K562 (cell line): Measurements from ENCODE around the gene VRK3. TPM values are rescaled to one million over a fixed set of nuclear protein-coding genes. Genes with fewer than 3 reads are reported as not detected.
A peak's percentile ranks its signal among the peaks of the same experiment; 100 is the strongest.

Experiments used
- ATAC-seq: fragments of 200-7000 bp; cut with Tn5 transposase; 3 replicates; pipeline ENCODE4 v1.9.1; 2020; ENCODE audit warnings: moderate library complexity
- BruUV-seq: library from RNA; stranded (reverse); fragments of 400-500 nt; replicated peaks from 2 replicates; lab custom pipeline; 2021; lab: Mats Ljungman, UMichigan
- CTCF ChIA-PET: fragments of 300-600 bp; formaldehyde crosslinking; extraction: SDS; loops from one replicate; lab custom pipeline; 2021; ENCODE audit warnings: low intra/inter-chr PET ratio; lab: Yijun Ruan, JAX
- POLR2A ChIA-PET: fragments of 300-600, 350-650 bp; sonication (Branson Sonifier 250); formaldehyde crosslinking; extraction: SDS; loops from one replicate; lab custom pipeline; 2021; ENCODE audit warnings: antibody characterized with exemption, inconsistent platforms; lab: Yijun Ruan, JAX
- DNase-seq, 4 experiments: peaks; one replicate each; pipeline versions ENCODE4 v3.0.0 to v3.0.0-alpha.2; 2011 to 2018; ENCODE audit warnings: low spot score in 3 of 4, mixed read lengths in 3 of 4; ENCODE audit errors: extremely low read depth in 1 of 4
- FAIRE-seq: peaks from 2 replicates; lab custom pipeline; 2011; peaks lifted over from hg19 to GRCh38; lab: Jason Lieb, UNC
- H2AFZ ChIP-seq: 2 replicates; pipeline ENCODE4 v1.6.0; 2011; ENCODE audit warnings: low read depth, low read length, control low read depth, inconsistent platforms
- H3K27ac ChIP-seq: fragments of 200-600 bp; 3 replicates; pipeline ENCODE4 v1.8.0; 2011; ENCODE audit warnings: low read depth, mild to moderate bottlenecking, control low read depth, inconsistent platforms, low read length, moderate library complexity, mixed read lengths; ENCODE audit errors: extremely low read depth
- H3K27me3 ChIP-seq, 2 experiments: fragments of 300-600 bp in 1 of 2; 2 replicates in 1 of 2; 3 replicates in 1 of 2; pipeline versions ENCODE4 v1.6.0 to v1.8.0; 2011; ENCODE audit warnings: inconsistent platforms in 2 of 2, low read length in 2 of 2, mild to moderate bottlenecking in 1 of 2, mixed read lengths in 1 of 2, moderate library complexity in 1 of 2; ENCODE audit not compliant: control insufficient read depth in 2 of 2, insufficient read depth in 2 of 2
- H3K36me3 ChIP-seq: fragments of 300-600 bp; 3 replicates; pipeline ENCODE4 v1.8.0; 2011; ENCODE audit warnings: mild to moderate bottlenecking, low read length, inconsistent platforms; ENCODE audit not compliant: control insufficient read depth, insufficient read depth
- H3K4me1 ChIP-seq, 2 experiments: fragments of 200-600 bp in 1 of 2; replicated peaks in 1 of 2; 2 replicates in 1 of 2; 3 replicates in 1 of 2; pipeline versions ENCODE4 v1.5.1 to v1.8.0; 2011; ENCODE audit warnings: inconsistent platforms in 2 of 2, low read length in 2 of 2, mild to moderate bottlenecking in 1 of 2, mixed read lengths in 1 of 2, moderate library complexity in 1 of 2; ENCODE audit not compliant: control insufficient read depth in 2 of 2, insufficient read depth in 2 of 2
- H3K4me2 ChIP-seq: 2 replicates; pipeline ENCODE4 v1.6.1; 2011; ENCODE audit warnings: low read length, control low read depth, inconsistent platforms, mixed read lengths; ENCODE audit not compliant: insufficient read depth
- H3K4me3 ChIP-seq: fragments of 200-600 bp; sonication (generic), shearing (Covaris generic); 2 replicates; pipeline ENCODE4 v1.5.1; 2016; ENCODE audit warnings: control low read depth, inconsistent platforms
- H3K79me2 ChIP-seq: fragments of 200-600 bp; 3 replicates; pipeline ENCODE4 v1.8.0; 2011; ENCODE audit warnings: low read length, inconsistent platforms; ENCODE audit not compliant: control insufficient read depth, insufficient read depth
- H3K9ac ChIP-seq, 2 experiments: 2 replicates each; pipeline versions ENCODE4 v1.6.0 to v1.6.1; 2011; ENCODE audit warnings: low read depth in 2 of 2, low read length in 2 of 2, control low read depth in 1 of 2, inconsistent platforms in 1 of 2, mild to moderate bottlenecking in 1 of 2, mixed read lengths in 1 of 2; ENCODE audit not compliant: insufficient read depth in 1 of 2
- H3K9me1 ChIP-seq: one replicate; pipeline ENCODE4 v1.6.0; 2011; ENCODE audit warnings: inconsistent platforms, mild to moderate bottlenecking, low read length, moderate library complexity; ENCODE audit not compliant: control insufficient read depth, insufficient read depth
- H3K9me3 ChIP-seq: replicated peaks from 2 replicates; pipeline ENCODE4 v1.5.1; 2011; ENCODE audit warnings: low read depth, low read length, inconsistent platforms; ENCODE audit not compliant: control insufficient read depth, insufficient read depth
- H4K20me1 ChIP-seq: replicated peaks from 2 replicates; pipeline ENCODE4 v1.6.1; 2011; ENCODE audit warnings: low read length, inconsistent platforms, mixed read lengths; ENCODE audit not compliant: control insufficient read depth, insufficient read depth
- CBX1 ChIP-seq: sonication (generic); IDR thresholded peaks from 2 replicates; pipeline ENCODE4 v1.6.1; 2016; ENCODE audit warnings: antibody characterized with exemption, low read depth, mild to moderate bottlenecking
- CTBP1 ChIP-seq: fragments of 450-650 bp; IDR thresholded peaks from 2 replicates; pipeline ENCODE4 v1.6.1; 2016; ENCODE audit warnings: borderline replicate concordance
- HSF4 ChIP-seq: fragments of 250-450 bp; sonication (Bioruptor Pico); IDR thresholded peaks from 2 replicates; pipeline ENCODE4 v2.1.2; 2022; ENCODE audit warnings: mild to moderate bottlenecking, moderate library complexity, borderline replicate concordance
- MCM3 ChIP-seq: fragments of 450-650 bp; IDR thresholded peaks from 2 replicates; pipeline ENCODE4 v1.6.1; 2016
- POLR2G ChIP-seq: fragments of 200-400 bp; formaldehyde crosslinking; IDR thresholded peaks from 2 replicates; pipeline ENCODE4 v1.6.1; 2017; ENCODE audit warnings: low read depth, mild to moderate bottlenecking, antibody characterized with exemption, low read length, moderate library complexity
- RHOXF2B ChIP-seq: fragments of 250-450 bp; sonication (Bioruptor Pico); conservative IDR thresholded peaks from 2 replicates; pipeline ENCODE4 v1.5.1; 2021
- TARDBP ChIP-seq: fragments of 450-650 bp; IDR thresholded peaks from 2 replicates; pipeline ENCODE4 v1.6.1; 2016
- ZNF121 ChIP-seq: sonication (generic); formaldehyde crosslinking; conservative IDR thresholded peaks from 2 replicates; pipeline ENCODE4 v1.8.0; 2022; ENCODE audit warnings: missing genetic modification reagents
- ZNF217 ChIP-seq: sonication (generic); formaldehyde crosslinking; IDR thresholded peaks from 2 replicates; pipeline ENCODE4 v1.8.0; 2022; ENCODE audit warnings: mild to moderate bottlenecking, missing genetic modification reagents
- ZNF224 ChIP-seq: sonication (generic); formaldehyde crosslinking; IDR thresholded peaks from 2 replicates; pipeline ENCODE4 v1.8.0; 2022; ENCODE audit warnings: mild to moderate bottlenecking, missing genetic modification reagents
- ZNF507 ChIP-seq: conservative IDR thresholded peaks from 2 replicates; pipeline ENCODE4 v1.6.1; 2017; ENCODE audit warnings: missing genetic modification characterization, missing compliant biosample characterization
- ZNF589 ChIP-seq: fragments of 200-800 bp; sonication (Bioruptor generic); IDR thresholded peaks from 2 replicates; pipeline ENCODE4 v1.6.1; 2016; ENCODE audit warnings: low read depth, missing genetic modification characterization, missing compliant biosample characterization
- WGBS: fragments of 100-300 bp; shearing (Covaris generic); methylation state at CpG from one replicate; pipeline ENCODE4 v1.1.6; 2016; ENCODE audit warnings: low coverage, mixed read lengths; ENCODE audit not compliant: insufficient coverage; ENCODE audit errors: missing lambda C conversion rate; 5-methylcytosine and 5-hydroxymethylcytosine counted together
- in situ Hi-C: fragments of 300-500 bp; cut with MboI; formaldehyde crosslinking; loops from 4 replicates; pipeline ENCODE4 v1.15.0; 2018; ENCODE audit warnings: inconsistent platforms, mixed read lengths
- intact Hi-C: fragments of 100-400 bp; cut with micrococcal nuclease; formaldehyde crosslinking; loops from 2 replicates; pipeline ENCODE4 v1.14.2; 2022
- polyA plus RNA-seq, 8 experiments: library from polyadenylated mRNA; depleted of rRNA in 4 of 8; stranded (reverse) in 5 of 8; unstranded in 3 of 8; fragments of >200 nt; fragmentation: Nextera tagmentation in 2 of 8; fragmentation: Illumina TruSeq in 1 of 8; extraction: Ambion mirVana in 2 of 8; extraction: Trizol in 1 of 8; gene quantifications; 2 replicates each; pipeline versions ENCODE4 v1.2.1 to v1.2.3, GENCODE V29; 2011 to 2014; ENCODE audit warnings: inconsistent platforms in 1 of 8, missing spikeins in 1 of 8
- total RNA-seq, 7 experiments: library from RNA; depleted of rRNA in 6 of 7; stranded (reverse); fragments of >200 nt in 6 of 7; fragmentation: Illumina TruSeq in 2 of 7; extraction: Trizol in 2 of 7; gene quantifications; 2 replicates each; pipeline versions ENCODE4 v1.2.1 to v1.2.3, GENCODE V29; 2011 to 2021; ENCODE audit warnings: low replicate concordance in 1 of 7
- TF ChIP-seq, protein P1 (sequence below): fragments of 450-650 bp; IDR thresholded peaks from 2 replicates; pipeline ENCODE4 v1.7.1; 2018; ENCODE audit warnings: mild to moderate bottlenecking, low read depth; ENCODE audit not compliant: partially characterized antibody

VRK3 gene
- total and polyA plus RNA-seq, 9 of the 15 experiments (the other 6 are each of a cell fraction or from before 2014, with no cell fraction given): 25.6 to 94.3 (median 42.9) TPM

- BruUV-seq: no TSS peak
- Histone ChIP-seq H3K27me3 (no peaks in the 10 kb centered on the region), H3K4me3 (no peak overlapping the region), H3K36me3 (peaks cover 10% of the 10 kb centered on the region; the same call in 1 of the 3 replicates), H3K27ac (no peak overlapping the region), H3K4me2 (no peak overlapping the region), H3K79me2 (no peaks in the 10 kb centered on the region), H3K9ac (no peak overlapping the region), H3K9me3 (no peaks in the 10 kb centered on the region), H3K9me1 (no peaks in the 10 kb centered on the region), H3K4me1 (peaks cover 4 to 24% of the 10 kb centered on the region in 2 experiments; a peak in 3 of 5 replicates), H4K20me1 (no peaks in the 10 kb centered on the region), H2AFZ (no peak overlapping the region)
- 19% methylated on average over 4 of the region's 5 CpGs for WGBS
- in situ Hi-C loops (loop anchor here (5.0 to 10.0 kb wide), 2 partner anchors 41 to 158 kb away; no protein-coding TSS in a partner anchor), intact Hi-C loops (no loop called here)
- no peak for FAIRE-seq
- peak; percentile 79 for TF ChIP-seq ZNF121 (CRISPR knock-in tag)
- no peak for TF ChIP-seq MCM3
- CTCF ChIA-PET: interaction anchor here (0.6 to 3.0 kb wide), 4 partner anchors 32 to 1780 kb away, joined by 3 to 61 read pairs (median 6); no protein-coding TSS in a partner anchor
- no peak for DNase-seq
- POLR2A ChIA-PET: interaction anchor here (0.6 kb wide), 1 partner anchor 59 kb away, joined by 3 read pairs; no protein-coding TSS in a partner anchor
- no peak for ATAC-seq
These were observed 88.6 kb downstream of the VRK3 start for GRCh38 chr19:49936549-49936948.

DNA sequence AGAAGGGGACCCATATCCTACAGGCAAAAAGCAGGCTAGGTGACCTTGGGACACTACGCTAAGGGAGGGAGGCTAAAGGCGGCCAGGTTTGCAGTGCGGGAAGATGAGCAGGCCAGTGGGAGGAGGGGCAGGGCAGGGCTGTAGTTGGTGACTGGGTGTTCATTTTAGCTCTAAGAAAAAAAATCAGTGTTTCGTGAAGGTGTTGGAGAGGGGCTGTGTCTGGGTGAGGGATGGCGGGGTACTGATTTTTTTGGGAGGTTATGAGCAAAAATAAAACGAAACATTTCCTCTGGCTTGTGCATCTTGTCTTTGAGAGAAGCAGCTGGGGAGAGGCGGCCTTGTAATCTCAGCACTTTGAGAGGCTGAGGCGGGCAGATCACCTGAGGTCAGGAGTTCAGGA is 91.5 kb downstream of the VRK3 start:
- H3K9me3 ChIP-seq: no peaks in the 10 kb centered on the region
- peak; percentile 6 for ATAC-seq
- no peak overlapping the region; a peak in 1 of 4 replicates for H3K9ac ChIP-seq
- H4K20me1 ChIP-seq: peaks cover 6% of the 10 kb centered on the region; the same call in 1 of the 2 replicates
- peaks cover 25% of the 10 kb centered on the region for H3K79me2 ChIP-seq
- H3K4me1 ChIP-seq: peaks cover 8 to 38% of the 10 kb centered on the region in 2 experiments
- in situ Hi-C loops: loop anchor here (10.0 kb wide), 1 partner anchor 161 kb away; no protein-coding TSS in a partner anchor
- intact Hi-C loops: no loop called here
- H3K27ac ChIP-seq: no peak overlapping the region
- no peak for FAIRE-seq
- no TSS peak for BruUV-seq
- no peaks in the 10 kb centered on the region for H3K27me3 ChIP-seq
- peaks cover 11% of the 10 kb centered on the region; the same call in 2 of the 3 replicates for H3K36me3 ChIP-seq
- H3K4me2 ChIP-seq: no peak overlapping the region
- no peak overlapping the region for H3K4me3 ChIP-seq
- ChIA-PET CTCF (no interaction called here), POLR2A (interaction anchor here (1.2 to 1.4 kb wide), 2 partner anchors 43 to 53 kb away, joined by 3 to 6 read pairs; no protein-coding TSS in a partner anchor)
- H3K9me1 ChIP-seq: peaks cover 5% of the 10 kb centered on the region
- no peak for DNase-seq
- 69% methylated on average over 7 of the region's 8 CpGs for WGBS
- no peak overlapping the region for H2AFZ ChIP-seq
- TF ChIP-seq CBX1 (0 out of 2 replicates have a peak, but pooled peaks have one; percentile 40), RHOXF2B (peak; percentile 88), POLR2G (peak; percentile 48), ZNF507 (tag) (no peak), ZNF589 (CRISPR knock-in tag) (no peak), ZNF217 (CRISPR knock-in tag) (no peak), HSF4 (CRISPR knock-in tag) (no peak), CTBP1 (peak; percentile 62), TARDBP (peak; percentile 63; the same call in 1 of the 2 replicates), ZNF224 (CRISPR knock-in tag) (no peak)
- TF ChIP-seq, protein P1, sequence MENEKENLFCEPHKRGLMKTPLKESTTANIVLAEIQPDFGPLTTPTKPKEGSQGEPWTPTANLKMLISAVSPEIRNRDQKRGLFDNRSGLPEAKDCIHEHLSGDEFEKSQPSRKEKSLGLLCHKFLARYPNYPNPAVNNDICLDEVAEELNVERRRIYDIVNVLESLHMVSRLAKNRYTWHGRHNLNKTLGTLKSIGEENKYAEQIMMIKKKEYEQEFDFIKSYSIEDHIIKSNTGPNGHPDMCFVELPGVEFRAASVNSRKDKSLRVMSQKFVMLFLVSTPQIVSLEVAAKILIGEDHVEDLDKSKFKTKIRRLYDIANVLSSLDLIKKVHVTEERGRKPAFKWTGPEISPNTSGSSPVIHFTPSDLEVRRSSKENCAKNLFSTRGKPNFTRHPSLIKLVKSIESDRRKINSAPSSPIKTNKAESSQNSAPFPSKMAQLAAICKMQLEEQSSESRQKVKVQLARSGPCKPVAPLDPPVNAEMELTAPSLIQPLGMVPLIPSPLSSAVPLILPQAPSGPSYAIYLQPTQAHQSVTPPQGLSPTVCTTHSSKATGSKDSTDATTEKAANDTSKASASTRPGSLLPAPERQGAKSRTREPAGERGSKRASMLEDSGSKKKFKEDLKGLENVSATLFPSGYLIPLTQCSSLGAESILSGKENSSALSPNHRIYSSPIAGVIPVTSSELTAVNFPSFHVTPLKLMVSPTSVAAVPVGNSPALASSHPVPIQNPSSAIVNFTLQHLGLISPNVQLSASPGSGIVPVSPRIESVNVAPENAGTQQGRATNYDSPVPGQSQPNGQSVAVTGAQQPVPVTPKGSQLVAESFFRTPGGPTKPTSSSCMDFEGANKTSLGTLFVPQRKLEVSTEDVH: peak; percentile 87
